SK-N-SH (cell line): ENCODE data around the gene MUC20. TPM values are rescaled to one million over a fixed set of nuclear protein-coding genes. Genes with fewer than 3 reads are reported as not detected.
A peak's percentile ranks its signal among the peaks of the same experiment; 100 is the strongest.
"Not testable (repeated sequence)": the region's sequence is repeated elsewhere in the genome, so short reads cannot be mapped to it uniquely, and the experiment has no call there.

Experiments
- CTCF ChIA-PET: fragments of 300-600, 350-600 bp; formaldehyde crosslinking; extraction: SDS; loops from one replicate; lab custom pipeline; 2021; lab: Yijun Ruan, JAX
- POLR2A ChIA-PET: fragments of 350-600 bp; sonication (Branson Sonifier 250); formaldehyde crosslinking; extraction: SDS; loops from one replicate; lab custom pipeline; 2020; ENCODE audit warnings: antibody characterized with exemption, inconsistent platforms; lab: Yijun Ruan, JAX
- DNase-seq: peaks from one replicate; pipeline ENCODE4 v3.0.0; 2012
- H2AFZ ChIP-seq: fragments of 200-600 bp; sonication (generic); 2 replicates; pipeline ENCODE4 v1.8.1; 2016; ENCODE audit warnings: antibody characterized with exemption, mild to moderate bottlenecking, low read depth
- H3F3A ChIP-seq: fragments of 200-600 bp; sonication (generic); replicated peaks from 2 replicates; pipeline ENCODE3; 2016; ENCODE audit warnings: antibody characterized with exemption, mild to moderate bottlenecking; ENCODE audit not compliant: insufficient read depth
- H3K27ac ChIP-seq, 2 experiments: fragments of 200-500 bp in 1 of 2; fragments of 200-600 bp in 1 of 2; sonication (Bioruptor generic) in 1 of 2; sonication (generic), shearing (Covaris generic) in 1 of 2; 2 replicates each; pipeline versions ENCODE4 v1.5.1 to v1.6.1; 2014 to 2016; ENCODE audit warnings: low read depth in 2 of 2, inconsistent platforms in 1 of 2, low read length in 1 of 2, mild to moderate bottlenecking in 1 of 2, mixed read lengths in 1 of 2
- H3K27me3 ChIP-seq: fragments of 200-600 bp; sonication (generic), shearing (Covaris generic); 2 replicates; pipeline ENCODE4 v1.6.1; 2016; ENCODE audit warnings: mixed run types; ENCODE audit not compliant: insufficient read depth
- H3K36me3 ChIP-seq, 2 experiments: fragments of 200-500 bp in 1 of 2; fragments of 200-600 bp in 1 of 2; sonication (Bioruptor generic) in 1 of 2; sonication (generic) in 1 of 2; replicated peaks in 1 of 2; 2 replicates each; pipeline versions ENCODE3 to v1.5.1; 2014 to 2016; ENCODE audit warnings: low read length in 1 of 2, mild to moderate bottlenecking in 1 of 2; ENCODE audit not compliant: insufficient read depth in 2 of 2, control insufficient read depth in 1 of 2
- H3K4me1 ChIP-seq, 2 experiments: fragments of 200-500 bp in 1 of 2; fragments of 200-600 bp in 1 of 2; sonication (Bioruptor generic) in 1 of 2; sonication (generic), shearing (Covaris generic) in 1 of 2; 2 replicates each; pipeline versions ENCODE4 v1.5.1 to v1.6.1; 2014 to 2016; ENCODE audit warnings: low read depth in 1 of 2, low read length in 1 of 2, mixed run types in 1 of 2; ENCODE audit not compliant: insufficient read depth in 2 of 2, control insufficient read depth in 1 of 2
- H3K4me2 ChIP-seq: fragments of 200-600 bp; sonication (generic), shearing (Covaris generic); 2 replicates; pipeline ENCODE4 v1.6.1; 2017; ENCODE audit warnings: mixed run types
- H3K4me3 ChIP-seq, 2 experiments: fragments of 200-500 bp in 1 of 2; fragments of 200-600 bp in 1 of 2; sonication (Bioruptor generic) in 1 of 2; sonication (generic), shearing (Covaris generic) in 1 of 2; 2 replicates each; pipeline versions ENCODE4 v1.5.1 to v1.8.1; 2014 to 2016; ENCODE audit warnings: low read depth in 2 of 2, inconsistent platforms in 1 of 2, low read length in 1 of 2, mild to moderate bottlenecking in 1 of 2, mixed read lengths in 1 of 2, moderate library complexity in 1 of 2
- H3K79me2 ChIP-seq: fragments of 200-600 bp; sonication (generic); 2 replicates; pipeline ENCODE4 v1.8.1; 2017; ENCODE audit warnings: mild to moderate bottlenecking; ENCODE audit not compliant: insufficient read depth
- H3K9ac ChIP-seq: fragments of 200-600 bp; sonication (generic); 2 replicates; pipeline ENCODE4 v1.6.1; 2017; ENCODE audit warnings: mixed run types
- H3K9me2 ChIP-seq: fragments of 200-600 bp; sonication (generic); 2 replicates; pipeline ENCODE4 v1.6.1; 2017; ENCODE audit warnings: mixed run types
- H3K9me3 ChIP-seq: fragments of 200-600 bp; sonication (generic); 2 replicates; pipeline ENCODE4 v1.6.1; 2017; ENCODE audit warnings: mixed run types, mild to moderate bottlenecking, moderate library complexity
- H4K20me1 ChIP-seq: fragments of 200-600 bp; sonication (generic); 2 replicates; pipeline ENCODE4 v1.6.1; 2017; ENCODE audit warnings: mild to moderate bottlenecking, mixed run types; ENCODE audit not compliant: insufficient read depth
- CTCF ChIP-seq: fragments of 200-600 bp; sonication (generic); IDR thresholded peaks from 2 replicates; pipeline ENCODE4 v1.6.1; 2017; ENCODE audit warnings: antibody characterized with exemption, mild to moderate bottlenecking, moderate library complexity
- FOXM1 ChIP-seq: IDR thresholded peaks from 2 replicates; pipeline ENCODE4 v1.4.0; 2012; ENCODE audit warnings: low read depth, mild to moderate bottlenecking
- IRF3 ChIP-seq: fragments of 150-350 bp; IDR thresholded peaks from 2 replicates; pipeline ENCODE4 v1.6.1; 2016; ENCODE audit warnings: mild to moderate bottlenecking, low read depth, low read length
- MXI1 ChIP-seq: IDR thresholded peaks from 2 replicates; pipeline ENCODE4 v1.6.1; 2012; ENCODE audit warnings: mild to moderate bottlenecking, low read depth, low read length, improper control_type of control experiment
- NFIC ChIP-seq: IDR thresholded peaks from 2 replicates; pipeline ENCODE4 v1.4.0; 2012; ENCODE audit warnings: borderline replicate concordance
- PBX3 ChIP-seq: IDR thresholded peaks from 2 replicates; pipeline ENCODE4; 2012
- USF2 ChIP-seq: fragments of 150-350 bp; IDR thresholded peaks from 2 replicates; pipeline ENCODE4 v1.6.1; 2017; ENCODE audit warnings: antibody characterized with exemption, low read length, low read depth, borderline replicate concordance
- WGBS: methylation state at CpG from one replicate; pipeline ENCODE4 v1.1.6; 2017; ENCODE audit warnings: low lambda C conversion rate; 5-methylcytosine and 5-hydroxymethylcytosine counted together
- polyA plus RNA-seq, 3 experiments: library from polyadenylated mRNA; depleted of rRNA; stranded (reverse); fragments of >200 nt; gene quantifications; 2 replicates each; pipeline ENCODE4 v1.2.3, GENCODE V29; 2012
- small RNA-seq, 7 experiments: library from RNA; depleted of rRNA; stranded (forward); fragments of <200 nt; gene quantifications; one replicate each; pipeline ENCODE3, GENCODE V24; 2012

The MUC20 gene
- polyA plus RNA-seq, 1 of the 3 experiments (the other 2 are of a cell fraction): 0.31 TPM

DNA sequence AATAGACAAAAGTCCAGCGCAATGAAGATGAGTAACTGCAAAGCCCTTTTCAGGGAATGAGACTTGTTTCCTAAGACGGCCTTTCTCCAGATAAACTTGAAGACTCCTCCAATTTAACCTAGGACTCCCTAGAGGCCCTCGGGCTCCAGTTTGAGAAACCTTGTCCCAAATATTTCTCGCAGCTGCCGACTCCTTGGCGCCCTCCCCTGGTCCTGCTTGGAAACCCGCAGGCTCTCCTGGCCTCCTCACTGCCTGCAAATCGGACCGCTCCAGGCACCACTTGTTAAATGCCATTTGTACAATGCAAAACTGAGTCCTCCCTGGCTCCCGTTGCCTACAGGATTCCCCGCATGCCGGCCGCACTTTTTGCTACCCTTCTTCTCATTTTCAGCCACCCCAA, 54.1 kb downstream of the MUC20 start (continued):
- TF ChIP-seq USF2: no peak
- TF ChIP-seq PBX3: no peak
- no peak for TF ChIP-seq IRF3
- peak; percentile 50 for TF ChIP-seq CTCF

DNA sequence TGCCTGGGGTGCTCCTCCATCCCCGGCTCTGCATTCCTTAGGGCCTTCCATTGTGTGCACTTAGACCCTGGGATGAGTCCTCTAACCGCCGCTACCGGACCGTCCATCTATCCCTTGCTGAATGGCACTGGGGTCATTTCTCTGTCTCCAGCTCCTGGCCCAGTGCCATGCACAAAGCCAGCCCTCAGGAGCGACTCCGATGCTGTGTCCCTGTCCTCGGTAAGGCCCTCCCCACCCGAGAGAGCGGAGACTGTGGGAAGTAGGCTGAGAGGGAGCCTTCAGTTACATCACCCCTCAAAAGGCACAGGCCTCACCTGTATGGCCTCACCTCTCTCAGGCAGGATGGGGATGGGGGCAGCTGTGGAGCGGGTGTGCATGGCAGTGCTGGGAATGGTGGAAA, 57.2 kb downstream of the MUC20 start:
- Histone ChIP-seq H3K4me2 (no peak overlapping the region), H4K20me1 (no peaks in the 10 kb centered on the region), H3K36me3 (no peaks in the 10 kb centered on the region), H3K27ac (no peak overlapping the region), H3K9me2 (no peaks in the 10 kb centered on the region), H3K9me3 (no peaks in the 10 kb centered on the region), H2AFZ (no peak overlapping the region), H3K9ac (no peak overlapping the region), H3K27me3 (no peaks in the 10 kb centered on the region), H3K79me2 (no peaks in the 10 kb centered on the region), H3F3A (no peaks in the 10 kb centered on the region), H3K4me1 (no peaks in the 10 kb centered on the region), H3K4me3 (no peak overlapping the region)
- no peak for DNase-seq
- ChIA-PET CTCF (no interaction called here), POLR2A (no interaction called here)
- WGBS: 52% methylated on average over 10 of the region's 11 CpGs
- TF ChIP-seq NFIC (no peak), MXI1 (no peak), FOXM1 (no peak)

DNA sequence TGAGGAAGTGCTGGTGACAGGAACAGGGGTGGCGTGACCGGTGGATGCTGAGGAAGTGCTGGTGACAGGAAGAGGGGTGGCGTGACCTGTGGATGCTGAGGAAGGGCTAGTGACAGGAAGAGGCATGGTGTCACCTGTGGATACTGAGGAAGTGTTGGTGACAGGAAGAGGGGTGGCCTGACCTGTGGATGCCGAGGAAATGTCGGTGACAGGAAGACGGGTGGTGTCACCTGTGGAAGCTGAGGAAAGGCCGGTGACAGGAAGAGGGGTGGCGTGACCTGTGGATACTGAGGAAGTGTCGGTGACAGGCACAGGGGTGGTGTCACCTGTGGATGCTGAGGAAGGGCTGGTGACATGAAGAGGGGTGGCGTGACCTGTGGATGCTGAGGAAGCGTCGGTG, 60.5 kb downstream of the MUC20 start:
- H3K27me3 ChIP-seq, H3K4me2 ChIP-seq, H3K4me3 ChIP-seq, H2AFZ ChIP-seq, H4K20me1 ChIP-seq, POLR2A ChIA-PET, DNase-seq, H3K79me2 ChIP-seq, H3K36me3 ChIP-seq, H3K27ac ChIP-seq, H3K9ac ChIP-seq, H3K4me1 ChIP-seq, CTCF ChIA-PET, H3K9me3 ChIP-seq, H3K9me2 ChIP-seq, H3F3A ChIP-seq: not testable (repeated sequence)
- 90% methylated on average over 12 of the region's 12 CpGs for WGBS

Small RNA genes within 50 kb of the gene (small RNA-seq; reads per million reads assigned to genes)
- gene MIR570: 0 to 1.5 (median 0) reads per million in 7 experiments

Other genes with a start within 250 kb of the MUC20 start
- gene PPP1R2, start 177.7 kb upstream of the MUC20 start, polyA plus RNA-seq (2012; rRNA removed): 6.9 and 8.1 TPM in 2 replicates
- gene APOD, start 137.0 kb upstream of the MUC20 start, polyA plus RNA-seq (2012; rRNA removed): 0.05 TPM in 1 of 2 replicates, not detected in the other
- gene MUC4, start 91.0 kb downstream of the MUC20 start, polyA plus RNA-seq (2012; rRNA removed): 0.06 and 0.07 TPM in 2 replicates
- gene TNK2, start 187.6 kb downstream of the MUC20 start, polyA plus RNA-seq (2012; rRNA removed): 11.3 and 17.3 TPM in 2 replicates